HEK293 (cell line): Measurements from ENCODE around the gene PLA2G4B.
A peak's percentile ranks its signal among the peaks of the same experiment; 100 is the strongest.

Source experiments
- CTCF ChIA-PET: fragments of 350-600 bp; formaldehyde crosslinking; extraction: SDS; loops from one replicate; lab custom pipeline; 2021; ENCODE audit warnings: antibody characterized with exemption; lab: Yijun Ruan, JAX
- POLR2A ChIA-PET: fragments of 300-600 bp; formaldehyde crosslinking; extraction: SDS; loops from one replicate; lab custom pipeline; 2020; ENCODE audit warnings: antibody characterized with exemption, inconsistent platforms; lab: Yijun Ruan, JAX
- H3K27ac ChIP-seq: fragments of 200-500 bp; sonication (Bioruptor generic); 2 replicates; pipeline ENCODE4 v1.5.1; 2014; ENCODE audit warnings: low read depth, low read length, control low read depth, inconsistent platforms; ENCODE audit errors: extremely low read depth
- H3K36me3 ChIP-seq, 2 experiments: fragments of 200-500 bp in 1 of 2; sonication (Bioruptor generic) in 1 of 2; 1 replicate in 1 of 2; 2 replicates in 1 of 2; pipeline ENCODE4 v1.5.1; 2014 to 2017; ENCODE audit warnings: inconsistent platforms in 2 of 2, low read length in 2 of 2; ENCODE audit not compliant: control insufficient read depth in 2 of 2, insufficient read depth in 1 of 2
- H3K4me1 ChIP-seq: fragments of 200-500 bp; sonication (Bioruptor generic); 2 replicates; pipeline ENCODE4 v1.5.1; 2014; ENCODE audit warnings: mild to moderate bottlenecking, low read length, inconsistent platforms; ENCODE audit not compliant: control insufficient read depth, insufficient read depth
- H3K4me3 ChIP-seq: 2 replicates; pipeline ENCODE4 v1.5.1; 2011; ENCODE audit warnings: low read depth, mild to moderate bottlenecking, control low read depth, low read length, moderate library complexity
- H3K9me3 ChIP-seq: fragments of 200-500 bp; sonication (Bioruptor generic); 2 replicates; pipeline ENCODE4 v1.5.1; 2014; ENCODE audit warnings: low read depth, low read length, inconsistent platforms; ENCODE audit not compliant: control insufficient read depth, insufficient read depth
- GLIS2 ChIP-seq: fragments of 450-650 bp; formaldehyde crosslinking; IDR thresholded peaks from 2 replicates; pipeline ENCODE4 v1.5.1; 2016; ENCODE audit warnings: missing biosample characterization, missing genetic modification characterization
- KLF1 ChIP-seq: fragments of 450-650 bp; formaldehyde crosslinking; IDR thresholded peaks from 2 replicates; pipeline ENCODE4 v1.5.1; 2016; ENCODE audit warnings: missing biosample characterization, missing genetic modification characterization
- KLF16 ChIP-seq: fragments of 450-650 bp; formaldehyde crosslinking; IDR thresholded peaks from 2 replicates; pipeline ENCODE4 v1.5.1; 2017; ENCODE audit warnings: missing biosample characterization, missing genetic modification characterization
- PRDM2 ChIP-seq: fragments of 450-650 bp; formaldehyde crosslinking; IDR thresholded peaks from 2 replicates; pipeline ENCODE4 v1.5.1; 2016; ENCODE audit warnings: missing biosample characterization, missing genetic modification characterization, borderline replicate concordance
- ZIC2 ChIP-seq: fragments of 450-650 bp; formaldehyde crosslinking; IDR thresholded peaks from 2 replicates; pipeline ENCODE4 v1.5.1; 2016; ENCODE audit warnings: missing biosample characterization, missing genetic modification characterization
- ZNF10 ChIP-seq: fragments of 450-650 bp; formaldehyde crosslinking; IDR thresholded peaks from 2 replicates; pipeline ENCODE4 v1.5.1; 2017; ENCODE audit warnings: missing biosample characterization, missing genetic modification characterization
- ZNF354C ChIP-seq: fragments of 450-650 bp; formaldehyde crosslinking; IDR thresholded peaks from 2 replicates; pipeline ENCODE4 v1.5.1; 2016; ENCODE audit warnings: missing biosample characterization, missing genetic modification characterization, low read depth, borderline replicate concordance
- ZNF404 ChIP-seq: fragments of 450-650 bp; formaldehyde crosslinking; IDR thresholded peaks from 2 replicates; pipeline ENCODE4 v1.5.1; 2017; ENCODE audit warnings: missing biosample characterization, missing genetic modification characterization
- ZNF416 ChIP-seq: fragments of 450-650 bp; formaldehyde crosslinking; IDR thresholded peaks from 2 replicates; pipeline ENCODE4 v1.5.1; 2016; ENCODE audit warnings: missing biosample characterization, missing genetic modification characterization
- ZNF473 ChIP-seq: fragments of 450-650 bp; formaldehyde crosslinking; IDR thresholded peaks from 2 replicates; pipeline ENCODE4 v1.5.1; 2017; ENCODE audit warnings: missing biosample characterization, missing genetic modification characterization
- ZNF600 ChIP-seq: fragments of 450-650 bp; formaldehyde crosslinking; IDR thresholded peaks from 2 replicates; pipeline ENCODE4 v1.5.1; 2016; ENCODE audit warnings: missing biosample characterization, missing genetic modification characterization
- ZNF701 ChIP-seq: fragments of 450-650 bp; formaldehyde crosslinking; IDR thresholded peaks from 2 replicates; pipeline ENCODE4 v1.5.1; 2016; ENCODE audit warnings: missing biosample characterization, missing genetic modification characterization
- ZSCAN16 ChIP-seq: fragments of 450-650 bp; formaldehyde crosslinking; IDR thresholded peaks from 2 replicates; pipeline ENCODE4 v1.5.1; 2016; ENCODE audit warnings: missing biosample characterization, missing genetic modification characterization

Gene PLA2G4B

GRCh38 chr15:41878355-41878699 is 39.7 kb downstream of the PLA2G4B start:
- no peaks in the 10 kb centered on the region for H3K4me1 ChIP-seq
- no peaks in the 10 kb centered on the region for H3K9me3 ChIP-seq
- H3K4me3 ChIP-seq = no peak overlapping the region
- H3K36me3 ChIP-seq = no peaks in the 10 kb centered on the region
- no peak for TF ChIP-seq ZNF701 (tag by site-specific recombination)
- no peak for TF ChIP-seq ZNF404 (tag by site-specific recombination)
- no peak for TF ChIP-seq KLF1 (tag by site-specific recombination)
- TF ChIP-seq ZNF473 (tag by site-specific recombination) = no peak
- TF ChIP-seq ZNF600 (tag by site-specific recombination) = no peak
- TF ChIP-seq KLF16 = no peak
- TF ChIP-seq GLIS2 (tag by site-specific recombination) = no peak
- ChIA-PET POLR2A (no interaction called here), CTCF (no interaction called here)
- no peak overlapping the region for H3K27ac ChIP-seq

- CTCF ChIA-PET = no interaction called here
- POLR2A ChIA-PET = interaction anchor here (0.6 kb wide), 1 partner anchor 255 kb away, joined by 3 read pairs; no protein-coding TSS in a partner anchor
- TF ChIP-seq ZNF354C = no peak
- no peak for TF ChIP-seq ZNF416 (tag by site-specific recombination)
These were observed 40.7 kb downstream of the PLA2G4B start for GRCh38 chr15:41879321-41879845.

GRCh38 chr15:41880156-41880877 is 41.7 kb downstream of the PLA2G4B start:
- Histone ChIP-seq H3K36me3 (no peaks in the 10 kb centered on the region), H3K9me3 (no peaks in the 10 kb centered on the region), H3K27ac (no peak overlapping the region), H3K4me3 (no peak overlapping the region), H3K4me1 (no peaks in the 10 kb centered on the region)
- TF ChIP-seq ZIC2 (tag by site-specific recombination) = peak; percentile 46; the same call in 1 of the 2 replicates
- no peak for TF ChIP-seq ZSCAN16 (tag by site-specific recombination)
- TF ChIP-seq PRDM2 = no peak
- TF ChIP-seq ZNF10 (tag by site-specific recombination) = no peak
- POLR2A ChIA-PET = interaction anchor here (0.6 kb wide), 1 partner anchor 42 kb away, joined by 3 read pairs; the partner anchor contains the start of gene PLA2G4B
- CTCF ChIA-PET = no interaction called here

More at GRCh38 chr15:41879321-41879845, 40.7 kb downstream of the PLA2G4B start:
- Histone ChIP-seq H3K4me1 (no peaks in the 10 kb centered on the region), H3K36me3 (no peaks in the 10 kb centered on the region), H3K4me3 (no peak overlapping the region), H3K9me3 (no peaks in the 10 kb centered on the region), H3K27ac (no peak overlapping the region)
